Muscle of leg (tissue), 11 donors: ENCODE measurements around the gene RNF145. TPM values are rescaled to one million over a fixed set of nuclear protein-coding genes. Genes with fewer than 3 reads are reported as not detected.

ENCODE experiments used
- DNase-seq: peaks from one replicate; pipeline ENCODE4 v3.0.0; 2013
- H3K27ac ChIP-seq: one replicate; pipeline ENCODE4 v1.5.1; 2013; ENCODE audit warnings: mild to moderate bottlenecking, low read length, control low read depth
- H3K27me3 ChIP-seq: one replicate; pipeline ENCODE4 v1.6.1; 2013; ENCODE audit warnings: low read length; ENCODE audit not compliant: control insufficient read depth, insufficient read depth
- H3K36me3 ChIP-seq: one replicate; pipeline ENCODE4 v1.6.1; 2013; ENCODE audit warnings: low read length; ENCODE audit not compliant: control insufficient read depth, insufficient read depth
- H3K4me1 ChIP-seq: one replicate; pipeline ENCODE4 v1.6.1; 2013; ENCODE audit warnings: low read length; ENCODE audit not compliant: control insufficient read depth, insufficient read depth
- H3K4me3 ChIP-seq: one replicate; pipeline ENCODE4 v1.5.1; 2013; ENCODE audit warnings: low read length, control low read depth
- H3K9me3 ChIP-seq: replicated peaks from 2 replicates; pipeline ENCODE4 v1.6.1; 2013; ENCODE audit warnings: low read depth, low read length; ENCODE audit not compliant: control insufficient read depth
- WGBS: methylation state at CpG from one replicate; pipeline ENCODE4 v1.1.5; 2013; ENCODE audit warnings: missing lambda C conversion rate; ENCODE audit not compliant: insufficient coverage; 5-methylcytosine and 5-hydroxymethylcytosine counted together
- polyA plus RNA-seq, 8 donors: library from polyadenylated mRNA; unstranded; fragments of 120-200 nt; gene quantifications; one replicate each; pipeline versions ENCODE4 v1.2.1 to v1.2.3, GENCODE V29; 2013; ENCODE audit warnings: inconsistent platforms in 1 of 8, low replicate concordance in 1 of 8; ENCODE audit not compliant: insufficient read length in 8 of 8, insufficient read depth in 1 of 8
- total RNA-seq: library from RNA; stranded (reverse); fragments of 120-200 nt; gene quantifications from one replicate; pipeline ENCODE4 v1.2.4, GENCODE V29; 2013

The RNF145 gene
- total and polyA plus RNA-seq, 9 donors, result 23.0 to 63.6 (median 36.4) TPM

- no peaks in the 10 kb centered on the region for H3K9me3 ChIP-seq
Measured at GRCh38 chr5:159224471-159224870, 15.1 kb upstream of the RNF145 start.

GRCh38 chr5:159223469-159223868 lies 14.1 kb upstream of the RNF145 start:
- Histone ChIP-seq H3K4me3 (no peak overlapping the region), H3K27ac (no peak overlapping the region), H3K9me3 (no peaks in the 10 kb centered on the region), H3K4me1 (no peaks in the 10 kb centered on the region), H3K36me3 (no peaks in the 10 kb centered on the region), H3K27me3 (peaks cover 3% of the 10 kb centered on the region)
- WGBS, result no CpG with 5 or more reads among the region's 3 CpGs
- no peak for DNase-seq

More at GRCh38 chr5:159224471-159224870, 15.1 kb upstream of the RNF145 start:
- no peaks in the 10 kb centered on the region for H3K36me3 ChIP-seq
- no peak overlapping the region for H3K27ac ChIP-seq
- DNase-seq, result no peak
- no peaks in the 10 kb centered on the region for H3K4me1 ChIP-seq
- WGBS, result no CpG with 5 or more reads among the region's 2 CpGs
- peaks cover 3% of the 10 kb centered on the region for H3K27me3 ChIP-seq
- no peak overlapping the region for H3K4me3 ChIP-seq

GRCh38 chr5:159220206-159220605 lies 10.9 kb upstream of the RNF145 start:
- no CpG with 5 or more reads among the region's 5 CpGs for WGBS
- Histone ChIP-seq H3K36me3 (no peaks in the 10 kb centered on the region), H3K27ac (no peak overlapping the region)

GRCh38 chr5:159218595-159219023 lies 9.3 kb upstream of the RNF145 start:
- DNase-seq, result no peak
- H3K4me3 ChIP-seq, result no peak overlapping the region
- H3K4me1 ChIP-seq, result no peaks in the 10 kb centered on the region
- no peaks in the 10 kb centered on the region for H3K36me3 ChIP-seq
- no peaks in the 10 kb centered on the region for H3K27me3 ChIP-seq
- no CpG with 5 or more reads among the region's 2 CpGs for WGBS
- H3K27ac ChIP-seq, result no peak overlapping the region
- H3K9me3 ChIP-seq, result no peaks in the 10 kb centered on the region

More at GRCh38 chr5:159220206-159220605, 10.9 kb upstream of the RNF145 start:
- Histone ChIP-seq H3K4me3 (no peak overlapping the region), H3K9me3 (no peaks in the 10 kb centered on the region), H3K4me1 (no peaks in the 10 kb centered on the region), H3K27me3 (no peaks in the 10 kb centered on the region)
- DNase-seq, result no peak

GRCh38 chr5:159217236-159217635 lies 7.9 kb upstream of the RNF145 start:
- H3K4me3 ChIP-seq, result no peak overlapping the region
- H3K4me1 ChIP-seq, result no peaks in the 10 kb centered on the region
- no peak for DNase-seq
- no peaks in the 10 kb centered on the region for H3K36me3 ChIP-seq
- 60% methylated on average over 1 of the region's 2 CpGs for WGBS
- no peaks in the 10 kb centered on the region for H3K9me3 ChIP-seq
- no peaks in the 10 kb centered on the region for H3K27me3 ChIP-seq
- no peak overlapping the region for H3K27ac ChIP-seq

GRCh38 chr5:159216454-159216853 lies 7.1 kb upstream of the RNF145 start:
- Histone ChIP-seq H3K9me3 (no peaks in the 10 kb centered on the region), H3K4me3 (no peak overlapping the region), H3K36me3 (no peaks in the 10 kb centered on the region), H3K4me1 (no peaks in the 10 kb centered on the region), H3K27ac (no peak overlapping the region), H3K27me3 (no peaks in the 10 kb centered on the region)
- no CpG with 5 or more reads among the region's 2 CpGs for WGBS
- DNase-seq, result no peak

- H3K4me1 ChIP-seq, result no peaks in the 10 kb centered on the region
- no peaks in the 10 kb centered on the region for H3K36me3 ChIP-seq
- H3K27ac ChIP-seq, result no peak overlapping the region
- 100% methylated on average over 1 of the region's 3 CpGs for WGBS
- H3K4me3 ChIP-seq, result no peak overlapping the region
- H3K27me3 ChIP-seq, result no peaks in the 10 kb centered on the region
- no peaks in the 10 kb centered on the region for H3K9me3 ChIP-seq
- DNase-seq, result no peak
Measured at GRCh38 chr5:159215886-159216285, 6.5 kb upstream of the RNF145 start.

- DNase-seq, result no peak
- Histone ChIP-seq H3K9me3 (no peaks in the 10 kb centered on the region), H3K4me1 (peaks cover 2% of the 10 kb centered on the region), H3K27me3 (no peaks in the 10 kb centered on the region), H3K4me3 (no peak overlapping the region), H3K36me3 (no peaks in the 10 kb centered on the region), H3K27ac (no peak overlapping the region)
- no CpG with 5 or more reads among the region's 2 CpGs for WGBS
Measured at GRCh38 chr5:159214486-159215271, 5.3 kb upstream of the RNF145 start.

GRCh38 chr5:159212657-159213462 lies 3.5 kb upstream of the RNF145 start:
- peaks cover 3% of the 10 kb centered on the region for H3K4me1 ChIP-seq
- no peaks in the 10 kb centered on the region for H3K36me3 ChIP-seq
- H3K4me3 ChIP-seq, result no peak overlapping the region
- no peaks in the 10 kb centered on the region for H3K27me3 ChIP-seq
- whole genome bisulfite sequencing, result no CpG with 5 or more reads among the region's 7 CpGs
- H3K27ac ChIP-seq, result no peak overlapping the region
- no peak for DNase-seq
- H3K9me3 ChIP-seq, result no peaks in the 10 kb centered on the region

- Histone ChIP-seq H3K27me3 (no peaks in the 10 kb centered on the region), H3K4me3 (no peak overlapping the region), H3K9me3 (no peaks in the 10 kb centered on the region), H3K4me1 (peaks cover 3% of the 10 kb centered on the region), H3K36me3 (no peaks in the 10 kb centered on the region), H3K27ac (no peak overlapping the region)
- DNase-seq, result no peak
- WGBS, result no CpG with 5 or more reads among the region's 4 CpGs
Measured at GRCh38 chr5:159211729-159212174, 2.4 kb upstream of the RNF145 start.
